ENCODE results near the gene TIMD4.

Gene TIMD4

GRCh38 chr5:156918311-156918845 lies 44.6 kb downstream of the TIMD4 start:
- no peaks in the 10 kb centered on the region for H3K36me3 ChIP-seq (ENCODE audit: insufficient read depth, low read length)
- H3K4me1 ChIP-seq (ENCODE audit: insufficient read depth, low read length), result no peaks in the 10 kb centered on the region
- H3K9me3 ChIP-seq (ENCODE audit: low read length), result no peaks in the 10 kb centered on the region
- H3K4me3 ChIP-seq (ENCODE audit: low read length), result no peak overlapping the region
- no peaks in the 10 kb centered on the region for H3K27me3 ChIP-seq (ENCODE audit: insufficient read depth, low read length)
- no peak overlapping the region for H2AFZ ChIP-seq (ENCODE audit: low read depth, low read length)

DNA sequence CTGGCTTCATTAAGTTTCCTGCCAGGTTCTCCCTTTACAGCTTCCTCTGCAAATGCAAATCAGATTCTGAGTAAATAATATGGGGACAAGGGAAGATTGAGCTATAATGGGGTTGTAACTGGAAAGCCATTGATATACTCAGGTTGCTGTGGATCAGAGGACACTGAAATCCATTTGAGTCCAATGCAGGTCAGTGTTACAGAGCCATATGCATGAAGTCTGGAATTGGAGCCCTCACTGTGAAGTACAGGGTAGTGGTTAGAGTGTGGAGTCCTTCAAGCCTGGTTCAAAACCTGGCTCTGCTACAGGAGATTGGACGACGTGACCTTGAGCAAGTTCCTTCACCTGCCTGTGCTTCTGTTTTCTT lies 48.7 kb downstream of the TIMD4 start:
- Histone ChIP-seq H3K9me3 (ENCODE audit: low read length) (no peaks in the 10 kb centered on the region), H3K4me3 (ENCODE audit: low read length) (no peak overlapping the region), H3K36me3 (ENCODE audit: insufficient read depth, low read length) (no peaks in the 10 kb centered on the region), H3K4me1 (ENCODE audit: insufficient read depth, low read length) (no peaks in the 10 kb centered on the region), H2AFZ (ENCODE audit: low read depth, low read length) (no peak overlapping the region), H3K27me3 (ENCODE audit: insufficient read depth, low read length) (no peaks in the 10 kb centered on the region)

GRCh38 chr5:156913719-156914370 lies 49.2 kb downstream of the TIMD4 start:
- H3K4me1 ChIP-seq (ENCODE audit: insufficient read depth, low read length), result no peaks in the 10 kb centered on the region
- no peak overlapping the region for H2AFZ ChIP-seq (ENCODE audit: low read depth, low read length)
- no peaks in the 10 kb centered on the region for H3K36me3 ChIP-seq (ENCODE audit: insufficient read depth, low read length)
- H3K4me3 ChIP-seq (ENCODE audit: low read length), result no peak overlapping the region
- no peaks in the 10 kb centered on the region for H3K9me3 ChIP-seq (ENCODE audit: low read length)
- no peaks in the 10 kb centered on the region for H3K27me3 ChIP-seq (ENCODE audit: insufficient read depth, low read length)

- no peaks in the 10 kb centered on the region for H3K9me3 ChIP-seq (ENCODE audit: low read length)
- H3K36me3 ChIP-seq (ENCODE audit: insufficient read depth, low read length), result no peaks in the 10 kb centered on the region
- H2AFZ ChIP-seq (ENCODE audit: low read depth, low read length), result no peak overlapping the region
- no peak overlapping the region for H3K4me3 ChIP-seq (ENCODE audit: low read length)
- H3K27me3 ChIP-seq (ENCODE audit: insufficient read depth, low read length), result no peaks in the 10 kb centered on the region
- H3K4me1 ChIP-seq (ENCODE audit: insufficient read depth, low read length), result no peaks in the 10 kb centered on the region
Measured at GRCh38 chr5:156913355-156913718, 49.7 kb downstream of the TIMD4 start.

GRCh38 chr5:156912869-156913268 lies 50.2 kb downstream of the TIMD4 start:
- no peak overlapping the region for H3K4me3 ChIP-seq (ENCODE audit: low read length)
- H2AFZ ChIP-seq (ENCODE audit: low read depth, low read length), result no peak overlapping the region
- no peaks in the 10 kb centered on the region for H3K9me3 ChIP-seq (ENCODE audit: low read length)
- H3K4me1 ChIP-seq (ENCODE audit: insufficient read depth, low read length), result no peaks in the 10 kb centered on the region
- no peaks in the 10 kb centered on the region for H3K36me3 ChIP-seq (ENCODE audit: insufficient read depth, low read length)
- H3K27me3 ChIP-seq (ENCODE audit: insufficient read depth, low read length), result no peaks in the 10 kb centered on the region

DNA sequence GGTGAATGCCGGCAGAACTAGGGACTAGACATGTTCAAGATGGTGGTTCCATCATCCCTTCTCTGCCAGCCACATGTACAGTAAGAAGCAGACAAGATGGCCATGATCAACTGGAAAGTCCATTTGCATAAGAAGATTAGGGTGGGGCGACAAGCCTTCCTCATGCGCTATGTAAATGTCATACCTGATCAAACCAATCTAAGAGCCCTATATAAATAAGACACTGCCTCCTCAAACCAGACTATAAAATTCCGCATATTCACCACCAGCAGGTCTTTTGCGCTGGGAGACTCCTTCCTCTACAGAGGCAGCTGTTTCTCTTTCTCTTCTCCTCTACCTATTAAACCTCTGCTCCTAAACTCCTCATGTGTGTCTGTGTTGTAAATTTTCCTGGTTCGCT lies 53.8 kb downstream of the TIMD4 start:
- Histone ChIP-seq H3K4me3 (ENCODE audit: low read length) (no peak overlapping the region), H2AFZ (ENCODE audit: low read depth, low read length) (no peak overlapping the region), H3K36me3 (ENCODE audit: insufficient read depth, low read length) (no peaks in the 10 kb centered on the region), H3K27me3 (ENCODE audit: insufficient read depth, low read length) (no peaks in the 10 kb centered on the region), H3K9me3 (ENCODE audit: low read length) (no peaks in the 10 kb centered on the region), H3K4me1 (ENCODE audit: insufficient read depth, low read length) (no peaks in the 10 kb centered on the region)

- no peaks in the 10 kb centered on the region for H3K9me3 ChIP-seq (ENCODE audit: low read length)
Measured at GRCh38 chr5:156907667-156908066, 55.4 kb downstream of the TIMD4 start.

DNA sequence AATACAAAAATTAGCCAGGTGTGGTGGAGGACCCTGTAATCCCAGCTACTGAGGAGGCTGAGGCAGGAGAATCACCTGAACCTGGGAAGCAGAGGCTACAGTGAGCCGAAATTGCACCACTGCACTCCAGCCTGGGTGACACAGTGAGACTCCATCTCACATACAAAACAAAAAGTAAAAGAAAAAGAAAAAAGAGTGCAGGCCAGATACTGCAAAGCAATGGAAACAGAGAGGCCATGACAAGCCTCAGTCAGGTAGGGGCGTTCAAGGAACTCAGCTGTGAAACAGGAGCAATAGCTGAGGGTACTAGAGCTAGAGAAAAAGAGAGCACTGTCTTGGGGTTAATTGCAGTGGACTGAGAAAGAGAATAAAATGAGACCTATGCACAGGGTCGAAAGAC lies 56.2 kb downstream of the TIMD4 start:
- no peaks in the 10 kb centered on the region for H3K27me3 ChIP-seq (ENCODE audit: insufficient read depth, low read length)

More at GRCh38 chr5:156907667-156908066, 55.4 kb downstream of the TIMD4 start:
- Histone ChIP-seq H3K4me3 (ENCODE audit: low read length) (no peak overlapping the region), H3K36me3 (ENCODE audit: insufficient read depth, low read length) (no peaks in the 10 kb centered on the region), H3K4me1 (ENCODE audit: insufficient read depth, low read length) (no peaks in the 10 kb centered on the region), H2AFZ (ENCODE audit: low read depth, low read length) (no peak overlapping the region), H3K27me3 (ENCODE audit: insufficient read depth, low read length) (no peaks in the 10 kb centered on the region)

GRCh38 chr5:156896546-156896945 lies 66.5 kb downstream of the TIMD4 start:
- Histone ChIP-seq H3K36me3 (ENCODE audit: insufficient read depth, low read length) (no peaks in the 10 kb centered on the region), H3K27me3 (ENCODE audit: insufficient read depth, low read length) (no peaks in the 10 kb centered on the region), H3K9me3 (ENCODE audit: low read length) (no peaks in the 10 kb centered on the region), H3K4me3 (ENCODE audit: low read length) (no peak overlapping the region), H2AFZ (ENCODE audit: low read depth, low read length) (no peak overlapping the region), H3K4me1 (ENCODE audit: insufficient read depth, low read length) (no peaks in the 10 kb centered on the region)

More for the DNA sequence above, 56.2 kb downstream of the TIMD4 start:
- no peaks in the 10 kb centered on the region for H3K9me3 ChIP-seq (ENCODE audit: low read length)
- H3K36me3 ChIP-seq (ENCODE audit: insufficient read depth, low read length), result no peaks in the 10 kb centered on the region
- no peaks in the 10 kb centered on the region for H3K4me1 ChIP-seq (ENCODE audit: insufficient read depth, low read length)
- no peak overlapping the region for H3K4me3 ChIP-seq (ENCODE audit: low read length)
- no peak overlapping the region for H2AFZ ChIP-seq (ENCODE audit: low read depth, low read length)

DNA sequence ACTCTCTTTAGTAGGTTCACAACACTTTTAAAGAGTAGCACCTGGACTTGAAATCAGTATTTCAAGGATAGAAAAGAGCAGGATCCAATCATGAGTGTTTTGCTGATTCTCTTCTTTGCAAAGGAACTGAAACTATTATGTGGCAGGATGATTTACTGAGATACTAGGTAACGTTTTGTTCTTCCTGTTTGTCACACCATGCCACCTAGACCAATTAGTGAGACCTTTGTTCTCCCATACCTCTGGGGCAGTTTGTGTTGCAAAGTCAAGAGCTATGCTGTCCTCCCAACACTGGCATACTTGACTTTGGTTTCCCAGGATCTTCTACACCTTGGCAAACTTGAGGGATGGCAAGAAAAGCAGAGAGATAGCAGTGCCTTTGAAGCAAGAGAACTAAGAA lies 69.5 kb downstream of the TIMD4 start:
- Histone ChIP-seq H3K27me3 (ENCODE audit: insufficient read depth, low read length) (no peaks in the 10 kb centered on the region), H3K9me3 (ENCODE audit: low read length) (no peaks in the 10 kb centered on the region), H2AFZ (ENCODE audit: low read depth, low read length) (no peak overlapping the region), H3K36me3 (ENCODE audit: insufficient read depth, low read length) (no peaks in the 10 kb centered on the region), H3K4me1 (ENCODE audit: insufficient read depth, low read length) (no peaks in the 10 kb centered on the region), H3K4me3 (ENCODE audit: low read length) (no peak overlapping the region)

DNA sequence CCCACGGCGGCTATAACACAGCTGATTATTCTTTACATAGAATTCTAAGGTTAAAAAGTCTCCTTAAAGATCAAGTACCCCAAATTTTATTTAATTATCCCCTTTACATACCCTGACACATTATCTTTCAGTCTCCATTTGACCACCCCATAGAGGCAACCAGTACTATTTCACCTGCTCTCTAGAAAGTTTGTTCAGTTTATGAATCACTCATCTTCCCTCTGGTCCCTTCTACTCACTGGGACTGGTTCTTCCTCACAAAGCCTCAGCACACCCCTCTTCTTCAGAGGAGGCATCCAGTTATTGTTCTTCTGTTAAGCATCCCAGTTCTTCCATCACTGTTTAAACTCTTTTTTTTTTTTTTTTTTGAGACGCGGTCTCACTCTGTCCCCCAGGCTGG lies 70.2 kb downstream of the TIMD4 start:
- Histone ChIP-seq H3K9me3 (ENCODE audit: low read length) (no peaks in the 10 kb centered on the region), H2AFZ (ENCODE audit: low read depth, low read length) (no peak overlapping the region), H3K4me3 (ENCODE audit: low read length) (no peak overlapping the region), H3K36me3 (ENCODE audit: insufficient read depth, low read length) (no peaks in the 10 kb centered on the region), H3K27me3 (ENCODE audit: insufficient read depth, low read length) (no peaks in the 10 kb centered on the region), H3K4me1 (ENCODE audit: insufficient read depth, low read length) (no peaks in the 10 kb centered on the region)

DNA sequence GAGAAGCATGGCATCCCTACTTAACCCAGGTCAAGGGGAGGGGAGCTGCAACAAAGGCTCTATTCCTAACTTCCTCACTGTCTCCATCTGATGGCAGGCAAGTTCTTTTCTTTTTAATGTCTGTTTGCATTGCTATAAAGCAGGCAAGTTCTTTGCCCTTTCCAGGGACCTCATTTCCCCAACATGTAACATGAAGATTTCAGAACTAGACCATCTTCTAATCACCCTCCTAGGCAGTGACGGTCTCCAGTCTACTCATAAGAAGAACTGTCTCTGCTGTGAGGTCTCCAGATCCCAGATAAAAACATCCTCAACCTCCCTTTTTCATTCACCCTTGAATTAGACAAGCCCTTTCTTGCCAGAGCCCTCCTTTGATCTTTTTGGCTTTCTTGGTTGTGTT lies 70.8 kb downstream of the TIMD4 start:
- Histone ChIP-seq H3K4me3 (ENCODE audit: low read length) (no peak overlapping the region), H3K27me3 (ENCODE audit: insufficient read depth, low read length) (no peaks in the 10 kb centered on the region), H3K9me3 (ENCODE audit: low read length) (no peaks in the 10 kb centered on the region), H2AFZ (ENCODE audit: low read depth, low read length) (no peak overlapping the region), H3K4me1 (ENCODE audit: insufficient read depth, low read length) (no peaks in the 10 kb centered on the region), H3K36me3 (ENCODE audit: insufficient read depth, low read length) (no peaks in the 10 kb centered on the region)

DNA sequence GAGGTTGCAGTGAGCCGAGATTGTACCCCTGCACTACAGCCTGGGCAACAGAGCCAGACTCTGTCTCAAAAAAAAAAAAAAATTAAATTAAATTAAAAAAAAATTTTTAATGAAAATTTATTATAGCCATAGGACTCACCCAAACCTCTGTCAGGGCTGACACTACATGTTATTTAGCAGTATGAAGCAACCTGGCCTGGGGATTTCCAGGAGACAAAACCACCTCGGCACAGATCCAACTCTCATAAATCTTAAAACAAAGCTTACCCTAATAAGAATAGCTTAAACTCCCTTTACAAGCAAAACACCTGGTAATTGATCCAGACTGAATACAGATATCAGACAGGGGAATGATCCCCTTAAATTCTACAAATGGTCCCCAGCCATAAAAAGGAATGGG lies 74.5 kb downstream of the TIMD4 start:
- no peaks in the 10 kb centered on the region for H3K36me3 ChIP-seq (ENCODE audit: insufficient read depth, low read length)
- H3K27me3 ChIP-seq (ENCODE audit: insufficient read depth, low read length), result no peaks in the 10 kb centered on the region
- no peak overlapping the region for H3K4me3 ChIP-seq (ENCODE audit: low read length)
- H3K4me1 ChIP-seq (ENCODE audit: insufficient read depth, low read length), result no peaks in the 10 kb centered on the region
- H3K9me3 ChIP-seq (ENCODE audit: low read length), result no peaks in the 10 kb centered on the region
- H2AFZ ChIP-seq (ENCODE audit: low read depth, low read length), result no peak overlapping the region

DNA sequence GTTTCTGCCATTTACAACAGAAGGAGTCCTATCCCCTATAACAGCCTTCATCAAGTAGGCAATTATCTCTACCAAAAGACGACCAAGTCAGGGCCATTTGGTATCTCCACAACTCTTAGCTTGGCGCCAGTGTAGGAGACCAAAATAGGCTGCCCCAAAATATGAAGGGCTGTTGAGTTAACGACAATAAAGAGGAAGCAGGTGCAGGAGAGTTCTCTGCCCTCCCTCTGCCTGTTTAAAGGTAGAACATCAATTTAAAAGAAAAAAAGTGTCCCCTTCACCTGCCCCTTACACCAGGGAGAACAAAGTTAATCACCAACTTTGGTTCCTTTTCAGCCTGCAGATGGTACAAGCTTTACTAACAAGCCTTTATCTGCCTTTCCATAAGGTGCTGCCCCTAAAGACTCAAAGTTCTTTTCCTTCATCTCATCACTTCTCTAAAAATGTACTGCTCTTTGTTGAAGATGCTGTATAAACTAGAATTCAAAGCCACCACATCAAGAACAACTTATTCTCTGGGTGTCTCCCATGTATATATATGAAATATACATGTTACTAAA lies 79.6 kb downstream of the TIMD4 start:
- H3K36me3 ChIP-seq (ENCODE audit: insufficient read depth, low read length), result no peaks in the 10 kb centered on the region
- no peaks in the 10 kb centered on the region for H3K27me3 ChIP-seq (ENCODE audit: insufficient read depth, low read length)
- no peaks in the 10 kb centered on the region for H3K9me3 ChIP-seq (ENCODE audit: low read length)
- H3K4me3 ChIP-seq (ENCODE audit: low read length), result no peak overlapping the region
- no peaks in the 10 kb centered on the region for H3K4me1 ChIP-seq (ENCODE audit: insufficient read depth, low read length)
- no peak overlapping the region for H2AFZ ChIP-seq (ENCODE audit: low read depth, low read length)

All from neuron (in vitro differentiated cells).